GM12878 (cell line): ENCODE results near the gene RAD21L1. TPM values are rescaled to one million over a fixed set of nuclear protein-coding genes. Genes with fewer than 3 reads are reported as not detected.
A peak's percentile ranks its signal among the peaks of the same experiment; 100 is the strongest.

ENCODE experiments used
- ATAC-seq: fragments of 200-7000 bp; cut with Tn5 transposase; 3 replicates; pipeline ENCODE4 v1.9.1; 2020; ENCODE audit warnings: mild to moderate bottlenecking, moderate library complexity
- BruUV-seq: library from RNA; stranded (reverse); fragments of 400-500 nt; replicated peaks from 2 replicates; lab custom pipeline; 2021; lab: Mats Ljungman, UMichigan
- CTCF ChIA-PET: fragments of 300-600 bp; sonication (Branson Sonifier 250); formaldehyde crosslinking; extraction: SDS; loops from one replicate; lab custom pipeline; 2021; ENCODE audit warnings: inconsistent platforms; lab: Yijun Ruan, JAX
- POLR2A ChIA-PET: fragments of 350-600 bp; formaldehyde crosslinking; extraction: SDS; loops from one replicate; lab custom pipeline; 2021; ENCODE audit warnings: inconsistent platforms; lab: Charles Lee
- RAD21 ChIA-PET: fragments of 300-600 bp; sonication (Branson Sonifier 250); formaldehyde crosslinking; loops from one replicate; lab custom pipeline; 2023; ENCODE audit warnings: antibody characterized with exemption; ENCODE audit not compliant: unreplicated experiment; lab: Charles Lee
- SMC1A ChIA-PET: fragments of 300-600 bp; sonication (Branson Sonifier 250); formaldehyde crosslinking; loops from one replicate; lab custom pipeline; 2023; ENCODE audit not compliant: unreplicated experiment, uncharacterized antibody; lab: Charles Lee
- DNase-seq: peaks from one replicate; pipeline ENCODE4 v3.0.0-alpha.2; 2011; ENCODE audit warnings: low read depth, low spot score
- FAIRE-seq: peaks from 3 replicates; lab custom pipeline; 2011; peaks lifted over from hg19 to GRCh38; lab: Jason Lieb, UNC
- H2AFZ ChIP-seq: 2 replicates; pipeline ENCODE4 v1.6.0; 2011; ENCODE audit warnings: low read depth, low read length, control low read depth; ENCODE audit not compliant: control insufficient read depth
- H3K27ac ChIP-seq: 2 replicates; pipeline ENCODE4 v1.5.1; 2011; ENCODE audit warnings: control low read depth; ENCODE audit not compliant: control insufficient read depth, insufficient read depth
- H3K27me3 ChIP-seq, 2 experiments: replicated peaks in 1 of 2; 2 replicates each; pipeline versions ENCODE4 v1.6.0 to v1.6.1; 2011; ENCODE audit warnings: low read length in 1 of 2; ENCODE audit not compliant: control insufficient read depth in 2 of 2, insufficient read depth in 2 of 2
- H3K36me3 ChIP-seq, 2 experiments: 2 replicates each; pipeline ENCODE4 v1.5.1; 2011; ENCODE audit warnings: low read length in 1 of 2; ENCODE audit not compliant: control insufficient read depth in 2 of 2, insufficient read depth in 2 of 2
- H3K4me1 ChIP-seq: 2 replicates; pipeline ENCODE4 v1.6.1; 2011; ENCODE audit warnings: mild to moderate bottlenecking, low read length, moderate library complexity, mixed read lengths; ENCODE audit not compliant: control insufficient read depth, insufficient read depth
- H3K4me2 ChIP-seq: 2 replicates; pipeline ENCODE4 v1.6.0; 2011; ENCODE audit warnings: control low read depth; ENCODE audit not compliant: control insufficient read depth, insufficient read depth
- H3K4me3 ChIP-seq: fragments of 200-600 bp; sonication (generic); 2 replicates; pipeline ENCODE4 v1.5.1; 2016
- H3K79me2 ChIP-seq: 2 replicates; pipeline ENCODE4 v1.6.0; 2011; ENCODE audit warnings: low read length; ENCODE audit not compliant: control insufficient read depth, insufficient read depth
- H3K9ac ChIP-seq: 2 replicates; pipeline ENCODE4 v1.8.0; 2011; ENCODE audit warnings: low read length, control low read depth, mixed read lengths; ENCODE audit not compliant: control insufficient read depth, insufficient read depth
- H3K9me3 ChIP-seq: replicated peaks from 3 replicates; pipeline ENCODE4 v1.5.1; 2011; ENCODE audit warnings: mild to moderate bottlenecking, low read length; ENCODE audit not compliant: control insufficient read depth, insufficient read depth
- H4K20me1 ChIP-seq: 2 replicates; pipeline ENCODE4 v1.6.0; 2011; ENCODE audit not compliant: control insufficient read depth, insufficient read depth
- BRCA1 ChIP-seq: IDR thresholded peaks from 2 replicates; pipeline ENCODE4 v1.6.1; 2011; ENCODE audit warnings: low read depth, low read length, improper control_type of control experiment
- CBFB ChIP-seq: IDR thresholded peaks from 2 replicates; pipeline ENCODE4 v1.6.1; 2016; ENCODE audit warnings: antibody characterized with exemption, low read depth
- CBX5 ChIP-seq: sonication (generic); IDR thresholded peaks from 2 replicates; pipeline ENCODE4 v1.6.1; 2016; ENCODE audit warnings: low read depth, moderate library complexity, mild to moderate bottlenecking, inconsistent platforms
- CEBPB ChIP-seq, 2 experiments: fragments of 150-350 bp in 1 of 2; IDR thresholded peaks; 2 replicates each; pipeline ENCODE4 v1.6.1; 2012 to 2014; ENCODE audit warnings: low read depth in 2 of 2, low read length in 2 of 2, borderline replicate concordance in 1 of 2, inconsistent platforms in 1 of 2
- CHD1 ChIP-seq: IDR thresholded peaks from 2 replicates; pipeline ENCODE4 v1.6.1; 2012; ENCODE audit warnings: low read depth, low read length, improper control_type of control experiment
- CHD4 ChIP-seq: fragments of 200-600 bp; sonication (generic); IDR thresholded peaks from 2 replicates; pipeline ENCODE4 v1.6.1; 2016; ENCODE audit warnings: mild to moderate bottlenecking
- ETV6 ChIP-seq, 2 experiments: fragments of 450-650 bp in 1 of 2; IDR thresholded peaks in 1 of 2; conservative IDR thresholded peaks in 1 of 2; 2 replicates each; pipeline ENCODE4 v1.6.1; 2014; ENCODE audit warnings: antibody characterized with exemption in 1 of 2, borderline replicate concordance in 1 of 2, low read depth in 1 of 2, mild to moderate bottlenecking in 1 of 2, moderate library complexity in 1 of 2
- GABPA ChIP-seq: IDR thresholded peaks from 2 replicates; pipeline ENCODE4 v1.6.1; 2014; ENCODE audit warnings: antibody characterized with exemption, low read depth, mild to moderate bottlenecking, inconsistent platforms
- KAT2A ChIP-seq: conservative IDR thresholded peaks from 2 replicates; pipeline ENCODE4 v1.6.1; 2011; ENCODE audit warnings: low read depth, low read length; ENCODE audit not compliant: control insufficient read depth
- KDM1A ChIP-seq: fragments of 200-600 bp; sonication (generic); IDR thresholded peaks from 2 replicates; pipeline ENCODE4 v1.6.1; 2016; ENCODE audit warnings: borderline replicate concordance
- MYB ChIP-seq: fragments of 150-350 bp; IDR thresholded peaks from 2 replicates; pipeline ENCODE4 v1.6.1; 2014; ENCODE audit warnings: mild to moderate bottlenecking, low read depth, low read length, borderline replicate concordance
- PAX8 ChIP-seq: fragments of 450-650 bp; IDR thresholded peaks from 2 replicates; pipeline ENCODE4 v1.6.1; 2017; ENCODE audit warnings: mild to moderate bottlenecking, moderate library complexity
- RUNX3 ChIP-seq: IDR thresholded peaks from 2 replicates; pipeline ENCODE4 v1.6.1; 2012; ENCODE audit warnings: low read length, inconsistent platforms
- TARDBP ChIP-seq: IDR thresholded peaks from 2 replicates; pipeline ENCODE4 v1.6.1; 2016; ENCODE audit warnings: borderline replicate concordance
- ZNF274 ChIP-seq: IDR thresholded peaks from one replicate; pipeline ENCODE4 v1.8.0; 2011; ENCODE audit not compliant: insufficient read length, insufficient read depth
- WGBS: methylation state at CpG from one replicate; pipeline ENCODE4 v1.1.6; 2016; ENCODE audit warnings: low lambda C conversion rate; ENCODE audit not compliant: insufficient replicate concordance, insufficient coverage; ENCODE audit errors: missing lambda C conversion rate; 5-methylcytosine and 5-hydroxymethylcytosine counted together
- in situ Hi-C: fragments of 300-500 bp; cut with MboI; formaldehyde crosslinking; loops from 9 replicates; pipeline ENCODE4 v1.14.3; 2018; ENCODE audit warnings: mixed read lengths
- intact Hi-C: fragments of 100-400 bp; cut with micrococcal nuclease; formaldehyde crosslinking; loops from one replicate; pipeline ENCODE4 v1.14.2; 2022; ENCODE audit not compliant: unreplicated experiment
- polyA plus RNA-seq, 11 experiments: library from polyadenylated mRNA; depleted of rRNA in 4 of 11; unstranded in 6 of 11; stranded (reverse) in 5 of 11; fragments of >200 nt; fragmentation: Nextera tagmentation in 4 of 11; fragmentation: Illumina TruSeq in 1 of 11; extraction: Ambion mirVana in 4 of 11; extraction: Trizol in 1 of 11; gene quantifications; 1 replicate in 1 of 11; 2 replicates in 10 of 11; pipeline versions ENCODE4 v1.2.1 to v1.2.3, GENCODE V29; 2011 to 2016; ENCODE audit warnings: inconsistent platforms in 2 of 11, missing spikeins in 2 of 11, low read depth in 1 of 11
- total RNA-seq, 4 experiments: library from RNA; depleted of rRNA in 3 of 4; stranded (reverse); fragments of >200 nt in 3 of 4; fragmentation: Illumina TruSeq in 1 of 4; extraction: Trizol in 1 of 4; gene quantifications; 2 replicates each; pipeline versions ENCODE4 v1.2.1 to v1.2.3, GENCODE V29; 2013 to 2021
- TF ChIP-seq, protein P1 (sequence below): IDR thresholded peaks from 2 replicates; pipeline ENCODE4 v1.6.1; 2012; ENCODE audit warnings: mild to moderate bottlenecking, low read depth, low read length
- TF ChIP-seq, protein P2 (sequence below): IDR thresholded peaks from 2 replicates; pipeline ENCODE4 v1.6.1; 2012; ENCODE audit warnings: low read depth, low read length, improper control_type of control experiment
- TF ChIP-seq, protein P3 (sequence below): fragments of 450-650 bp; formaldehyde crosslinking; IDR thresholded peaks from 2 replicates; pipeline ENCODE4 v1.4.0; 2022; ENCODE audit warnings: mild to moderate bottlenecking, moderate library complexity

RAD21L1 gene
- total and polyA plus RNA-seq, 10 of the 15 experiments (the other 5 are each of a cell fraction or from before 2014, with no cell fraction given): not detected

DNA sequence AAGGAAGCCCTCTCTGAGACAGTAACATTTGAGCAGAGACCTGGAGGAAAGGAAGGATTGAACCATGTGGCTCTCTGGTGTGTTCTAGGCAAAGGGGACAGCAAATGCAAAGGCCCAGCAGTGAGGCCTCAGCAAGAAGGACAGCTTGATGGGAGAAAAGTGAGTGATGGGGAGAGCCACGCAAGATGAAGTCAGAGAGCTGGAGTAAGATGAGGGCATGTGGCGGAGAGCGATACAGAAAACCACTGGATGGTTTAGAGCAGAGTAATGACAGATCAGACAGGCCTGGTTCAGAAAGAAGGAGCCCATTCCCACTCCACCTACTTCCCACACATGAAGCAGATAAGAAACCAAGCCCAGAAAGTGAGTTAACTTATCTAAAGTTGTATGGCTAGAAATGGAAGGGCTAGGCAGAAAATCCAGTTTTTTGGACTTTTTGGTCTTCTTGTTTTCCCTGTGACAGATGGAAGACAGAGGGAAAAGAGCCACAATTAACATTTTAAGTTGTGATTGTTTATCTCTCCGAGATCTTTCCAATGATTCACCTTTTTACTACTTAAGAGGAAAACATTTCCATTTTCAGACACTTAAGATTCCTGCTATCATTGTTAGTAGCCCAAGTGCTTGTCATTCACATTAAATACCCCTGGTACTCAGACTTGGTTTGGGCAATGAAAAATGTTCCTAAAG is 39.5 kb downstream of the RAD21L1 start:
- peak overlapping the region; percentile 64 for H3K4me2 ChIP-seq
- no peak for TF ChIP-seq ETV6 (conservative IDR thresholded peaks at IDR 0.05 in 1 of 2, IDR thresholded peaks at IDR 0.05 in 1 of 2; ENCODE audit: borderline replicate concordance in 1 of 2, low read depth in 1 of 2)
- TF ChIP-seq PAX8: no peak
- no peak for TF ChIP-seq BRCA1
- no peak for TF ChIP-seq CHD4
- no peak for TF ChIP-seq KDM1A
- TF ChIP-seq KAT2A: no peak
- TF ChIP-seq GABPA: no peak
- TF ChIP-seq CEBPB (IDR thresholded peaks at IDR 0.05; ENCODE audit: borderline replicate concordance in 1 of 2, low read depth in 2 of 2, low read length in 2 of 2): no peak
- TF ChIP-seq CHD1: no peak
- TF ChIP-seq MYB: no peak
- TF ChIP-seq, protein P1, sequence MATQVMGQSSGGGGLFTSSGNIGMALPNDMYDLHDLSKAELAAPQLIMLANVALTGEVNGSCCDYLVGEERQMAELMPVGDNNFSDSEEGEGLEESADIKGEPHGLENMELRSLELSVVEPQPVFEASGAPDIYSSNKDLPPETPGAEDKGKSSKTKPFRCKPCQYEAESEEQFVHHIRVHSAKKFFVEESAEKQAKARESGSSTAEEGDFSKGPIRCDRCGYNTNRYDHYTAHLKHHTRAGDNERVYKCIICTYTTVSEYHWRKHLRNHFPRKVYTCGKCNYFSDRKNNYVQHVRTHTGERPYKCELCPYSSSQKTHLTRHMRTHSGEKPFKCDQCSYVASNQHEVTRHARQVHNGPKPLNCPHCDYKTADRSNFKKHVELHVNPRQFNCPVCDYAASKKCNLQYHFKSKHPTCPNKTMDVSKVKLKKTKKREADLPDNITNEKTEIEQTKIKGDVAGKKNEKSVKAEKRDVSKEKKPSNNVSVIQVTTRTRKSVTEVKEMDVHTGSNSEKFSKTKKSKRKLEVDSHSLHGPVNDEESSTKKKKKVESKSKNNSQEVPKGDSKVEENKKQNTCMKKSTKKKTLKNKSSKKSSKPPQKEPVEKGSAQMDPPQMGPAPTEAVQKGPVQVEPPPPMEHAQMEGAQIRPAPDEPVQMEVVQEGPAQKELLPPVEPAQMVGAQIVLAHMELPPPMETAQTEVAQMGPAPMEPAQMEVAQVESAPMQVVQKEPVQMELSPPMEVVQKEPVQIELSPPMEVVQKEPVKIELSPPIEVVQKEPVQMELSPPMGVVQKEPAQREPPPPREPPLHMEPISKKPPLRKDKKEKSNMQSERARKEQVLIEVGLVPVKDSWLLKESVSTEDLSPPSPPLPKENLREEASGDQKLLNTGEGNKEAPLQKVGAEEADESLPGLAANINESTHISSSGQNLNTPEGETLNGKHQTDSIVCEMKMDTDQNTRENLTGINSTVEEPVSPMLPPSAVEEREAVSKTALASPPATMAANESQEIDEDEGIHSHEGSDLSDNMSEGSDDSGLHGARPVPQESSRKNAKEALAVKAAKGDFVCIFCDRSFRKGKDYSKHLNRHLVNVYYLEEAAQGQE: no peak
- no peak for TF ChIP-seq CBX5
- TF ChIP-seq TARDBP: no peak
- TF ChIP-seq, protein P2, sequence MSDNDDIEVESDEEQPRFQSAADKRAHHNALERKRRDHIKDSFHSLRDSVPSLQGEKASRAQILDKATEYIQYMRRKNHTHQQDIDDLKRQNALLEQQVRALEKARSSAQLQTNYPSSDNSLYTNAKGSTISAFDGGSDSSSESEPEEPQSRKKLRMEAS: no peak
- TF ChIP-seq RUNX3: no peak
- no peak for TF ChIP-seq CBFB
- TF ChIP-seq, protein P3, sequence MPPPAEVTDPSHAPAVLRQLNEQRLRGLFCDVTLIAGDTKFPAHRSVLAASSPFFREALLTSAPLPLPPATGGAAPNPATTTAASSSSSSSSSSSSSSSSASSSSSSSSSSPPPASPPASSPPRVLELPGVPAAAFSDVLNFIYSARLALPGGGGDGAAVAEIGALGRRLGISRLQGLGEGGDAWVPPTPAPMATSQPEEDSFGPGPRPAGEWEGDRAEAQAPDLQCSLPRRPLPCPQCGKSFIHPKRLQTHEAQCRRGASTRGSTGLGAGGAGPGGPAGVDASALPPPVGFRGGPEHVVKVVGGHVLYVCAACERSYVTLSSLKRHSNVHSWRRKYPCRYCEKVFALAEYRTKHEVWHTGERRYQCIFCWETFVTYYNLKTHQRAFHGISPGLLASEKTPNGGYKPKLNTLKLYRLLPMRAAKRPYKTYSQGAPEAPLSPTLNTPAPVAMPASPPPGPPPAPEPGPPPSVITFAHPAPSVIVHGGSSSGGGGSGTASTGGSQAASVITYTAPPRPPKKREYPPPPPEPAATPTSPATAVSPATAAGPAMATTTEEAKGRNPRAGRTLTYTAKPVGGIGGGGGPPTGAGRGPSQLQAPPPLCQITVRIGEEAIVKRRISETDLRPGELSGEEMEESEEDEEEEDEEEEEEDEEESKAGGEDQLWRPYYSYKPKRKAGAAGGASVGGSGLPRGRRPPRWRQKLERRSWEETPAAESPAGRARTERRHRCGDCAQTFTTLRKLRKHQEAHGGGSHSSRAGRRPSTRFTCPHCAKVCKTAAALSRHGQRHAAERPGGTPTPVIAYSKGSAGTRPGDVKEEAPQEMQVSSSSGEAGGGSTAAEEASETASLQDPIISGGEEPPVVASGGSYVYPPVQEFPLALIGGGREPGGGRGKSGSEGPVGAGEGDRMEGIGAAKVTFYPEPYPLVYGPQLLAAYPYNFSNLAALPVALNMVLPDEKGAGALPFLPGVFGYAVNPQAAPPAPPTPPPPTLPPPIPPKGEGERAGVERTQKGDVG (CRISPR knock-in tag): no peak
- no peak for TF ChIP-seq ZNF274
- H3K36me3 ChIP-seq: no peaks in the 10 kb centered on the region
- ATAC-seq (no peak), DNase-seq (no peak), FAIRE-seq (no peak)
- H3K27me3 ChIP-seq: peaks cover 3 to 10% of the 10 kb centered on the region in 2 experiments
- CTCF ChIA-PET: no interaction called here
- H3K9me3 ChIP-seq: peaks cover 3% of the 10 kb centered on the region; the same call in 1 of the 3 replicates
- 79% methylated on average over 4 of the region's 4 CpGs for WGBS
- no TSS peak for BruUV-seq
- in situ Hi-C loops: no loop called here
- RAD21 ChIA-PET: interaction anchor here (0.6 kb wide), 1 partner anchor 803 kb away, joined by 5 read pairs; the partner anchor contains the start of gene TBC1D20
- 0 out of 2 replicates have a peak overlapping the region, but pooled peaks have one; percentile 47 for H3K4me3 ChIP-seq
- H3K9ac ChIP-seq: no peak overlapping the region
- H4K20me1 ChIP-seq: no peaks in the 10 kb centered on the region
- no peak overlapping the region for H3K27ac ChIP-seq
- SMC1A ChIA-PET: no interaction called here
- H3K4me1 ChIP-seq: no peaks in the 10 kb centered on the region
- no peak overlapping the region for H2AFZ ChIP-seq
- intact Hi-C loops: no loop called here
- POLR2A ChIA-PET: no interaction called here
- H3K79me2 ChIP-seq: no peaks in the 10 kb centered on the region
